Activated B cell treated with CpG ODN at 0.5 μM for 24 hours (primary cell): ENCODE measurements around the gene MAP4K2. TPM values are rescaled to one million over a fixed set of nuclear protein-coding genes. Genes with fewer than 3 reads are reported as not detected.

Experiments
- ATAC-seq: fragments of 200-7000 bp; cut with Tn5 transposase; one replicate; pipeline ENCODE4 v1.10.0; 2021; ENCODE audit warnings: low read depth, mild to moderate bottlenecking, moderate library complexity
- CTCF ChIA-PET: fragments of 350-600 bp; sonication (Branson Sonifier 250); formaldehyde crosslinking; loops from one replicate; lab custom pipeline; 2021; ENCODE audit warnings: antibody characterized with exemption; lab: Charles Lee
- POLR2A ChIA-PET: fragments of 350-600 bp; sonication (Branson Sonifier 250); formaldehyde crosslinking; loops from one replicate; lab custom pipeline; 2021; ENCODE audit warnings: antibody characterized with exemption; lab: Charles Lee
- DNase-seq: peaks from one replicate; pipeline ENCODE4 v3.0.0; 2022
- H3K27ac Mint-ChIP-seq: one replicate; pipeline ENCODE4 v1.8.0; 2020; ENCODE audit warnings: mixed read lengths
- H3K27me3 Mint-ChIP-seq: one replicate; pipeline ENCODE4 v1.8.0; 2021; ENCODE audit warnings: mixed read lengths
- H3K36me3 Mint-ChIP-seq: one replicate; pipeline ENCODE4 v1.8.0; 2021; ENCODE audit warnings: low read depth, mixed read lengths
- H3K4me1 Mint-ChIP-seq: one replicate; pipeline ENCODE4 v1.8.0; 2021; ENCODE audit warnings: mixed read lengths
- H3K4me3 Mint-ChIP-seq: one replicate; pipeline ENCODE4 v1.8.0; 2020; ENCODE audit warnings: mild to moderate bottlenecking, mixed read lengths
- H3K9me3 Mint-ChIP-seq: one replicate; pipeline ENCODE4 v1.8.0; 2020; ENCODE audit warnings: mixed read lengths
- CTCF ChIP-seq: fragments of 200-600 bp; IDR thresholded peaks from one replicate; pipeline ENCODE4 v1.8.0; 2022; ENCODE audit warnings: antibody characterized with exemption, mild to moderate bottlenecking
- intact Hi-C: fragments of 100-400 bp; cut with micrococcal nuclease; formaldehyde crosslinking; loops from one replicate; pipeline ENCODE4 v1.15.1; 2024
- total RNA-seq: library from RNA; stranded (reverse); gene quantifications from 2 replicates; pipeline ENCODE4 v1.2.3, GENCODE V29; 2022

Gene MAP4K2
- total RNA-seq, 1 donor from 2014 or later: 73.6 TPM

GRCh38 chr11:64801561-64802369 is 1.2 kb downstream of the MAP4K2 start:
- intact Hi-C loops: loop anchor here (1.0 to 5.0 kb wide), 5 partner anchors 9 to 211 kb away; partner anchors contain the start of genes ARL2, MEN1 and SF1
- DNase-seq (peak; percentile 23), ATAC-seq (no peak)
- Mint-ChIP-seq H3K4me1 (peaks cover 49% of the 10 kb centered on the region), H3K4me3 (peak overlapping the region; percentile 83), H3K27ac (peak overlapping the region; percentile 91), H3K36me3 (peaks cover 34% of the 10 kb centered on the region), H3K9me3 (no peaks in the 10 kb centered on the region), H3K27me3 (no peaks in the 10 kb centered on the region)
- POLR2A ChIA-PET: interaction anchor here (0.8 to 7.1 kb wide), 17 partner anchors 7 to 332 kb away, joined by 4 to 86 read pairs (median 6); partner anchors contain the start of genes EHD1, MEN1, RASGRP2 and SF1
- TF ChIP-seq CTCF: no peak
- CTCF ChIA-PET: interaction anchor here (0.6 to 5.1 kb wide), 4 partner anchors 15 to 57 kb away, joined by 3 to 29 read pairs (median 3); partner anchors contain the start of gene CDC42BPG

- ChIA-PET CTCF (interaction anchor here (0.6 to 5.1 kb wide), 4 partner anchors 14 to 57 kb away, joined by 3 to 29 read pairs (median 3); partner anchors contain the start of gene CDC42BPG), POLR2A (interaction anchor here (1.5 to 7.1 kb wide), 8 partner anchors 10 to 113 kb away, joined by 4 to 86 read pairs (median 28); partner anchors contain the start of genes MEN1, RASGRP2 and SF1)
- peaks cover 52% of the 10 kb centered on the region for H3K4me1 Mint-ChIP-seq
- H3K9me3 Mint-ChIP-seq: no peaks in the 10 kb centered on the region
- DNase-seq (no peak), ATAC-seq (no peak)
- peak overlapping the region; percentile 91 for H3K27ac Mint-ChIP-seq
- no peak for TF ChIP-seq CTCF
- peak overlapping the region; percentile 83 for H3K4me3 Mint-ChIP-seq
- H3K27me3 Mint-ChIP-seq: no peaks in the 10 kb centered on the region
- H3K36me3 Mint-ChIP-seq: peaks cover 35% of the 10 kb centered on the region
- intact Hi-C loops: loop anchor here (5.0 kb wide), 1 partner anchor 211 kb away; the partner anchor contains the start of gene ARL2
Observed at GRCh38 chr11:64801158-64801464, 1.9 kb downstream of the MAP4K2 start.

- ATAC-seq (no peak), DNase-seq (no peak)
- TF ChIP-seq CTCF: no peak
- H3K27me3 Mint-ChIP-seq: no peaks in the 10 kb centered on the region
- POLR2A ChIA-PET: interaction anchor here (0.5 to 7.1 kb wide), 14 partner anchors 10 to 697 kb away, joined by 3 to 86 read pairs (median 7); partner anchors contain the start of genes CDC42BPG, MEN1, RASGRP2 and SF1
- no peaks in the 10 kb centered on the region for H3K9me3 Mint-ChIP-seq
- peak overlapping the region; percentile 83 for H3K4me3 Mint-ChIP-seq
- peaks cover 35% of the 10 kb centered on the region for H3K36me3 Mint-ChIP-seq
- intact Hi-C loops: loop anchor here (5.0 kb wide), 1 partner anchor 212 kb away; the partner anchor contains the start of gene ARL2
- CTCF ChIA-PET: interaction anchor here (0.7 to 5.1 kb wide), 7 partner anchors 14 to 112 kb away, joined by 3 to 29 read pairs (median 3); partner anchors contain the start of gene CDC42BPG
- H3K27ac Mint-ChIP-seq: peak overlapping the region; percentile 91
- H3K4me1 Mint-ChIP-seq: peaks cover 54% of the 10 kb centered on the region
Observed at GRCh38 chr11:64800303-64801157, 2.5 kb downstream of the MAP4K2 start.

GRCh38 chr11:64799623-64800302 is 3.3 kb downstream of the MAP4K2 start:
- ChIA-PET CTCF (interaction anchor here (0.7 to 5.1 kb wide), 8 partner anchors 13 to 213 kb away, joined by 3 to 29 read pairs (median 3); partner anchors contain the start of genes CDC42BPG and SF1), POLR2A (interaction anchor here (0.5 to 7.1 kb wide), 16 partner anchors 11 to 698 kb away, joined by 3 to 86 read pairs (median 4); partner anchors contain the start of genes CDC42BPG, MEN1, RASGRP2 and SF1)
- peak overlapping the region; percentile 71 for H3K4me3 Mint-ChIP-seq
- peak; percentile 32 for DNase-seq
- H3K27ac Mint-ChIP-seq: peak overlapping the region; percentile 91
- intact Hi-C loops: loop anchor here (1.0 to 5.0 kb wide), 2 partner anchors 12 to 213 kb away; partner anchors contain the start of gene ARL2
- peaks cover 37% of the 10 kb centered on the region for H3K36me3 Mint-ChIP-seq
- no peak for TF ChIP-seq CTCF
- H3K27me3 Mint-ChIP-seq: no peaks in the 10 kb centered on the region
- ATAC-seq: peak; percentile 64
- H3K9me3 Mint-ChIP-seq: no peaks in the 10 kb centered on the region
- H3K4me1 Mint-ChIP-seq: peaks cover 57% of the 10 kb centered on the region
